Adipocyte (in vitro differentiated cells): Measurements from ENCODE around the gene NDUFB2.
A peak's percentile ranks its signal among the peaks of the same experiment; 100 is the strongest.
"Not testable (repeated sequence)": the region's sequence is repeated elsewhere in the genome, so short reads cannot be mapped to it uniquely, and the experiment has no call there.

Experiments
- DNase-seq: peaks from one replicate; pipeline ENCODE4 v3.0.0-alpha.2; 2015; ENCODE audit warnings: low read depth
- H3K27me3 ChIP-seq: replicated peaks from 2 replicates; pipeline ENCODE4 v1.7.0; 2013; ENCODE audit warnings: mild to moderate bottlenecking, low read length, moderate library complexity; ENCODE audit not compliant: control insufficient read depth, insufficient read depth
- H3K36me3 ChIP-seq: 2 replicates; pipeline ENCODE4 v1.7.0; 2013; ENCODE audit warnings: low read length, mild to moderate bottlenecking, moderate library complexity; ENCODE audit not compliant: control insufficient read depth, insufficient read depth, severe bottlenecking
- H3K4me1 ChIP-seq: 2 replicates; pipeline ENCODE4 v1.7.0; 2013; ENCODE audit warnings: mild to moderate bottlenecking, low read length, moderate library complexity; ENCODE audit not compliant: control insufficient read depth, insufficient read depth
- H3K4me3 ChIP-seq: 2 replicates; pipeline ENCODE4 v1.7.0; 2013; ENCODE audit warnings: mild to moderate bottlenecking, low read length, moderate library complexity
- H3K9ac ChIP-seq: 2 replicates; pipeline ENCODE4 v1.7.0; 2013; ENCODE audit warnings: mild to moderate bottlenecking, low read length, moderate library complexity
- H3K9me3 ChIP-seq: 2 replicates; pipeline ENCODE4 v1.7.0; 2013; ENCODE audit warnings: mild to moderate bottlenecking, low read length, moderate library complexity; ENCODE audit not compliant: control insufficient read depth

The NDUFB2 gene

GRCh38 chr7:140673063-140673773, 23.3 kb upstream of the NDUFB2 start:
- Histone ChIP-seq H3K36me3 (peaks cover 6% of the 10 kb centered on the region), H3K27me3 (no peaks in the 10 kb centered on the region), H3K9ac (peak overlapping the region; percentile 87), H3K4me1 (peaks cover 24% of the 10 kb centered on the region), H3K4me3 (peak overlapping the region; percentile 84), H3K9me3 (no peaks in the 10 kb centered on the region)
- DNase-seq, result peak; percentile 56

- Histone ChIP-seq H3K4me1 (peaks cover 24% of the 10 kb centered on the region), H3K9me3 (no peaks in the 10 kb centered on the region), H3K36me3 (peaks cover 6% of the 10 kb centered on the region), H3K4me3 (peak overlapping the region; percentile 84), H3K9ac (peak overlapping the region; percentile 87), H3K27me3 (no peaks in the 10 kb centered on the region)
- DNase-seq, result no peak
Measured at GRCh38 chr7:140673774-140674155, 22.7 kb upstream of the NDUFB2 start.

DNA sequence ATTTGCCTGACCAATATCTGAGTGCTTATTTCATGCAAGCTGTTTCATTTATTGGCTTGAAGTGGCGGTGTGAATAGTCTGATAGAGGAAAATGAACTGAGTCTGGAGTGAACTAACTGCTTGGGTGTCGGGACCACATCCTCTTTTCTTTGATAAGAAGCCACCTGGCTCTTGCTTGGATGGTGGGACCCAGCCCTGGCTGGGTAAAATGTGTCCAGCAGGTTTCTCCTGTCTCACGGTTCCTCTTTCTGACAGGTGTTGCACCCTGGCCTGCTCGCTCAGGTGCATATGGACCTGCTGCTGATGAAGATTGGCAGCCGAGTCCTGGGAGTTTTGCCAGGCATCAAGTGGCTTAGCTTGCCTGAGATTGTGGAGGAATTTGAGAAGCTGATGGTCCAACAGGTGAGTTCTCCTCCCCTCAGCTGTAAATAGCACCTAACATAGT, 22.1 kb upstream of the NDUFB2 start:
- peaks cover 12% of the 10 kb centered on the region for H3K36me3 ChIP-seq

GRCh38 chr7:140674899-140675701, 21.4 kb upstream of the NDUFB2 start:
- no peaks in the 10 kb centered on the region for H3K27me3 ChIP-seq
- peaks cover 24% of the 10 kb centered on the region for H3K4me1 ChIP-seq
- no peaks in the 10 kb centered on the region for H3K9me3 ChIP-seq
- H3K36me3 ChIP-seq, result peaks cover 14% of the 10 kb centered on the region
- peak; percentile 55 for DNase-seq
- peak overlapping the region; percentile 2 for H3K4me3 ChIP-seq
- H3K9ac ChIP-seq, result peak overlapping the region; percentile 30

More for the DNA sequence above, 22.1 kb upstream of the NDUFB2 start:
- DNase-seq, result no peak
- Histone ChIP-seq H3K9me3 (no peaks in the 10 kb centered on the region), H3K4me1 (peaks cover 24% of the 10 kb centered on the region), H3K4me3 (no peak overlapping the region), H3K27me3 (no peaks in the 10 kb centered on the region), H3K9ac (no peak overlapping the region)

DNA sequence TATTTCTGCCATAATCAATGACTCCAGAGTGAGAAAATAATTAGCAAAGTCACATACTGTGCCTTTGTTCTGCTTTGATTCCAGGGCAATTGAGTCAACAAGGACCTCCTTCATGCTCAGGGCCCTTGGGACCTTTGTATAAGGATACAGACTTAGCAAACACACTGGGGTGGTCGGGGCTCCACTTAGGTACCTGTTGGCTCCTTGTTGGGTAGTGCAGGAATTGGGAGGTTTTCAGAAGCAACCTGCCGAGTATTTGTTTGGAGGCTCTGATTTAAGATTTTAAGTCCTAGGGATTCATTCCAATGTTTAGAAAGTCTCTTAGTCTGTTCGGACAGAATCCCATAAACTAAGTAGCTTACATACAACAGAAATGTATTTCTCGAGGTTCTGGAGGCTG, 20.8 kb upstream of the NDUFB2 start:
- DNase-seq, result no peak
- H3K9ac ChIP-seq, result peak overlapping the region; percentile 30
- H3K4me3 ChIP-seq, result peak overlapping the region; percentile 2
- no peaks in the 10 kb centered on the region for H3K27me3 ChIP-seq
- peaks cover 20% of the 10 kb centered on the region for H3K36me3 ChIP-seq
- peaks cover 24% of the 10 kb centered on the region for H3K4me1 ChIP-seq
- no peaks in the 10 kb centered on the region for H3K9me3 ChIP-seq

DNA sequence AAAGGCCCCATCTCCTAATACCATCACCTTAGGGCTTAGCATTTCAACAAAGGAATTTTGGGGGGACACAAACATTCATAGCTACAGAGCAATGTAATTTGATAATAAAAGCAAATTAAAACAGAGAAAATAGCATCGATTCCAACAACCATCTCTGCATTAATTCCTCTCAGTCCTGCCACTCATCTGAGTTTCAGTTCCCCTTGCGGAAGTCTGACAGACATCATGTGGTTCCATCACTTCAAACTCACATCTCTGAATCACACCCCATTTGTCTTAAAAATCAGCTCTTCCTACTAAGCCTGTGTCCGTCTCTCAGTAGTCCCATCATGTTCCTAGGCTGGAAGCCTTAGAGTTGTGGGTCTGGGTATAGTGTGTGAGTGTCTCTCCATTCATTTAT, 20.2 kb upstream of the NDUFB2 start:
- Histone ChIP-seq H3K9me3 (no peaks in the 10 kb centered on the region), H3K36me3 (peaks cover 24% of the 10 kb centered on the region), H3K27me3 (no peaks in the 10 kb centered on the region), H3K9ac (no peak overlapping the region), H3K4me3 (no peak overlapping the region), H3K4me1 (peaks cover 24% of the 10 kb centered on the region)
- no peak for DNase-seq

GRCh38 chr7:140676956-140677355, 19.6 kb upstream of the NDUFB2 start:
- H3K9me3 ChIP-seq, H3K27me3 ChIP-seq, DNase-seq, H3K4me3 ChIP-seq, H3K9ac ChIP-seq: not testable (repeated sequence)
- Histone ChIP-seq H3K36me3 (peaks cover 25% of the 10 kb centered on the region), H3K4me1 (peaks cover 24% of the 10 kb centered on the region)

DNA sequence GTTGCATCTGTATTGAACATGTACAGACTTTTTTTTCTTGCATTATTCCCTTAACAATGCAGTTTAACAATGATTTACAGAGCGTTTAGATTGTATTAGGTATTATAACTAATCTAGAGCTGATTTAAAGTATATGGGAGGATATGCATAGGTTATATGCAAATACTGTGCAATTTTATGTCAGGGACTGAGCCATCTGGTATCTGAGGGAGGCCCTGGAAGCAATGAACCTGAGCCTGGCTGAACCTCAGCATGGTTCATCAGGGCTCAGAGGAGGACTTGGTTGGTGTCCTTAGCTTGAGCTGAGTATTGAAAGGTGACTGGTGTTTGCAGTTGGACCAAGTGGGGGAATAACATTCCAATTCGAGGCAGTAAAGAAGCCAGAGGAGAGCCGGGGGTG, 19.0 kb upstream of the NDUFB2 start:
- Histone ChIP-seq H3K9me3 (no peaks in the 10 kb centered on the region), H3K9ac (no peak overlapping the region), H3K36me3 (peaks cover 29% of the 10 kb centered on the region), H3K4me3 (no peak overlapping the region), H3K27me3 (no peaks in the 10 kb centered on the region), H3K4me1 (peaks cover 24% of the 10 kb centered on the region)
- DNase-seq, result no peak

DNA sequence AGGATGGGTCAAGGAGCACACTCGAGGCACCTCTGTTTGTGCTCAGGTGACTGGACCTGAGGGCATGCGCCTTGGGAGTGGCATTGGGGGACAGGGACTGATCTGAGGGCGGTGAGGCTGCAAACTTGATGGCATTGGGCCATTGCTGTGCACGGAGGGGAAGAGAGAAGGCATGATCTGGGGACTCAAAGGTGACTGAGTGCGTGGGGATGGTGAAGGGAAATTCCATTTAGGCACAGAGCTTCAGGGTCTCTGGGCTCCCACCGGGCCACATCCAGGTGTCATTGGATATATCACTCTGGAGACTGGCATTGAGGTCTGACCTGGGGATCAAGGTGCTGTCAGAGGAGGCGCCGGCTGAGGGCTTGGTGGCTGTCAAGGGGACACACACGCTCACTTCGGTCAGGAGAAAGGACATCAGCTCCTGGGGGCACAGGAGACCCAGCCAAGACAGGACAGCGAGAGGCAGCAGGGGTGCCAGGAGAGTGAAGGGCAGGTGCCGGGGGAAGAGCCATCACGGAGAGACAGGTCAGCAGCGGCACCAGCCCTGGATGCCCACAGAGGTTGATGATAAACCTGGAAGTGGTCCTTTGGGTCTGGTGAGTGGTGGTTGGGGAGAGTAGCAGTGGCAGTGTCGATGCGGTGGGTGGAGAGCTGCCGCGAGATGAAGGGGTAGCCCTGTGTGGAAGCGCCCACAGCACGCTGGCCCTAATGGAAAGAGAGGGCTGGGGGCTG, 18.3 kb upstream of the NDUFB2 start:
- Histone ChIP-seq H3K4me1 (peaks cover 24% of the 10 kb centered on the region), H3K9ac (no peak overlapping the region), H3K4me3 (no peak overlapping the region), H3K36me3 (peaks cover 30% of the 10 kb centered on the region), H3K27me3 (no peaks in the 10 kb centered on the region), H3K9me3 (no peaks in the 10 kb centered on the region)
- DNase-seq, result no peak

- H3K27me3 ChIP-seq, result no peaks in the 10 kb centered on the region
- peaks cover 20% of the 10 kb centered on the region for H3K4me1 ChIP-seq
- H3K36me3 ChIP-seq, result peaks cover 36% of the 10 kb centered on the region
- no peaks in the 10 kb centered on the region for H3K9me3 ChIP-seq
- no peak overlapping the region for H3K4me3 ChIP-seq
- no peak for DNase-seq
- H3K9ac ChIP-seq, result no peak overlapping the region
Measured at GRCh38 chr7:140678816-140679130, 17.7 kb upstream of the NDUFB2 start.

GRCh38 chr7:140679186-140679585, 17.3 kb upstream of the NDUFB2 start:
- H3K4me3 ChIP-seq, result no peak overlapping the region
- no peaks in the 10 kb centered on the region for H3K9me3 ChIP-seq
- no peaks in the 10 kb centered on the region for H3K27me3 ChIP-seq
- no peak overlapping the region for H3K9ac ChIP-seq
- no peak for DNase-seq
- peaks cover 40% of the 10 kb centered on the region for H3K36me3 ChIP-seq
- peaks cover 16% of the 10 kb centered on the region for H3K4me1 ChIP-seq
